Duodenal mucosa (tissue), 2 donors: Measurements from ENCODE around the gene PIK3AP1.

Source experiments
- H3K27ac ChIP-seq: one replicate; pipeline ENCODE4 v1.7.0; 2013; ENCODE audit warnings: low read depth, low read length
- H3K27me3 ChIP-seq, 2 donors: one replicate each; pipeline ENCODE4 v1.7.0; 2013; ENCODE audit warnings: low read length in 2 of 2, control low read depth in 1 of 2; ENCODE audit not compliant: insufficient read depth in 2 of 2, control insufficient read depth in 1 of 2
- H3K36me3 ChIP-seq, 2 donors: one replicate each; pipeline ENCODE4 v1.7.0; 2013; ENCODE audit warnings: low read length in 2 of 2, control low read depth in 1 of 2; ENCODE audit not compliant: insufficient read depth in 2 of 2, control insufficient read depth in 1 of 2
- H3K4me1 ChIP-seq, 2 donors: one replicate each; pipeline ENCODE4 v1.7.0; 2013; ENCODE audit warnings: low read length in 2 of 2, control low read depth in 1 of 2; ENCODE audit not compliant: insufficient read depth in 2 of 2, control insufficient read depth in 1 of 2
- H3K4me3 ChIP-seq, 2 donors: one replicate each; pipeline ENCODE4 v1.7.0; 2013; ENCODE audit warnings: low read length in 2 of 2, low read depth in 1 of 2
- H3K9ac ChIP-seq, 2 donors: one replicate each; pipeline ENCODE4 v1.7.0; 2013; ENCODE audit warnings: low read length in 2 of 2, low read depth in 1 of 2
- H3K9me3 ChIP-seq, 2 donors: one replicate each; pipeline ENCODE4 v1.7.0; 2013; ENCODE audit warnings: low read length in 2 of 2, control low read depth in 1 of 2; ENCODE audit not compliant: control insufficient read depth in 1 of 2

Gene PIK3AP1, protein sequence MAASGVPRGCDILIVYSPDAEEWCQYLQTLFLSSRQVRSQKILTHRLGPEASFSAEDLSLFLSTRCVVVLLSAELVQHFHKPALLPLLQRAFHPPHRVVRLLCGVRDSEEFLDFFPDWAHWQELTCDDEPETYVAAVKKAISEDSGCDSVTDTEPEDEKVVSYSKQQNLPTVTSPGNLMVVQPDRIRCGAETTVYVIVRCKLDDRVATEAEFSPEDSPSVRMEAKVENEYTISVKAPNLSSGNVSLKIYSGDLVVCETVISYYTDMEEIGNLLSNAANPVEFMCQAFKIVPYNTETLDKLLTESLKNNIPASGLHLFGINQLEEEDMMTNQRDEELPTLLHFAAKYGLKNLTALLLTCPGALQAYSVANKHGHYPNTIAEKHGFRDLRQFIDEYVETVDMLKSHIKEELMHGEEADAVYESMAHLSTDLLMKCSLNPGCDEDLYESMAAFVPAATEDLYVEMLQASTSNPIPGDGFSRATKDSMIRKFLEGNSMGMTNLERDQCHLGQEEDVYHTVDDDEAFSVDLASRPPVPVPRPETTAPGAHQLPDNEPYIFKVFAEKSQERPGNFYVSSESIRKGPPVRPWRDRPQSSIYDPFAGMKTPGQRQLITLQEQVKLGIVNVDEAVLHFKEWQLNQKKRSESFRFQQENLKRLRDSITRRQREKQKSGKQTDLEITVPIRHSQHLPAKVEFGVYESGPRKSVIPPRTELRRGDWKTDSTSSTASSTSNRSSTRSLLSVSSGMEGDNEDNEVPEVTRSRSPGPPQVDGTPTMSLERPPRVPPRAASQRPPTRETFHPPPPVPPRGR

DNA sequence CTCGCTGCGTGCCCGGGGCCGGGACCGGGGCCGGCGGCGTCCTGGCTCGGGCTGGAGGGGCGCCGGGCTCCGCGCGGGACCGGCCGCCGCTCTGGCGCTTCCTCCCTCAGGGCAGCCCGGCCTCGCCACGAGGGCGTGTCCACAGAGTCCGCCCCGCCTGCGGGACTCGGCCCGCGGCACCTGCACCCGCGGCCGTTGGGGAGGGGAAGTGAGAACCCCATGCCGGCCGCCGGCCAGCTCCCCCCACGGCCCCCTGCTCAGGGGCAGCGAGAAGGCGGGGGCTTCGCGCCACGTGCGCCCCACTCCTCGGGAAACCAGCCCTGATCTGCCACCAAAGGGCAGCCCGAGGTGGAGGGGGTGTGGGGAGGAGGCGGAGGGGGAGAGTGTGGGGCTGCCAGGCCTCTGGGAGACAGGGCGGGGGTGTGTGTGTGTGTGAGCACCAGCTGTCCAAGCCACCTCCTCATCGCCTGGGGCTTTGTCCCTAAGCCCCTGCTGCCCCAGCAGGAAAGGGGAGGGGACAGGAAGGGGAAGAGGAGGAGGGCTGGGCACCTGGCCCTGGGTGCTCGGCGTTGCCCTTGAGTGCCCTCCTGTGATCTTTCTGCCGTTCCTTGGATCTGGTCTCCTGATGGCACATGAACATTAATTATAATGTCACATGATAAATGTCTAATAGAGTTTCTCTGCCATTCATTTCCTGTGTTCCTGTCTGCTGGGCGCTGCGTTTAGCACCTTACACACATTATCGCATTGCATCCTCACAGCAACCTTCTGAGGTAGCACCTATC is at the start of gene PIK3AP1:
Gene PIK3AP1 (minus strand): TSS at position 93 of the 785 bp plus-strand sequence. CDS start 120 bp downstream, outside the sequence.
- Histone ChIP-seq H3K27ac (no peak within 1 kb of the TSS), H3K9ac (peak within 1 kb of the TSS; percentile 66 to 76), H3K9me3 (no peaks in the 10 kb centered on the region), H3K4me1 (peaks cover 12 to 21% of the 10 kb centered on the region in 2 donors), H3K36me3 (no peaks in the 10 kb centered on the region), H3K4me3 (peak within 1 kb of the TSS; percentile 80), H3K27me3 (no peaks in the 10 kb centered on the region)

DNA sequence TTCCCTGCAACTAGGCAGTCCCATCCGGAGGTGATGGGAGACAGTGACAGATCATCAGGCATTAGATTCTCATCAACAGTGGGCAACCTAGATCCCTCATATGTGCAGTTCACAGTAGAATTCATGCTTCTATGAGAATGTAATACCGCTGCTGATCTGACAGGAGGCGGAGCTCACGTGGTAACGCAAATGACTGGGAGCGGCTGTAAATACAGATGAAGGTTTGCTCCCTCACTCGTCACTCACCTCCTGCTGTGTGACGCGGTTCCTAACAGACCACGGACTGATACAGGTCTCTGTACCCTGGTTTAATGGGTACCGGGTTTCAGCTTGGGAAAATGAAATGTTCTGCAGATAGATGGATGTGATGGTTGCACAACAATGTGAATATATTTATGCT is 47.8 kb upstream of the PIK3AP1 start:
- Histone ChIP-seq H3K27me3 (no peaks in the 10 kb centered on the region), H3K9ac (no peak overlapping the region), H3K9me3 (peaks cover 9 to 11% of the 10 kb centered on the region in 2 donors), H3K4me3 (no peak overlapping the region), H3K4me1 (peaks cover 6 to 7% of the 10 kb centered on the region in 2 donors), H3K36me3 (no peaks in the 10 kb centered on the region), H3K27ac (no peak overlapping the region)

DNA sequence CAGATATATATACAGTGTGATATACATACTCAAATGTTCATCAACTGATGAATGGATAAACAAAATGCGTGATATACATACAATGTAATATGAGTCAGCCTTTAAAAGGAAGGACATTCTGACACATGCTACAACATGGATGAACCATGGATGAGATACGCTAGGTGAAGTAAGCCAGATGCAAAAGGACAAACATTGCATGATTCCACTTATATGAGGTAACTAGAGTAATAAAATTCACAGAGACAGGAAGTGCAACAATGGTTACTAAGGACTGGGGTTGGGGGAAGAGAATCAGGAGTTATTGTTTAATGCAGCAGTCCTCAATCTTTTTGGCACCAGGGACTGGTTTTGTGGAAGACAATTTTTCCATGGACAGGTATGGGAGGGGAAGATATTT is 47.3 kb upstream of the PIK3AP1 start:
- peaks cover 6 to 7% of the 10 kb centered on the region in 2 donors for H3K4me1 ChIP-seq
- no peaks in the 10 kb centered on the region for H3K27me3 ChIP-seq
- no peak overlapping the region for H3K27ac ChIP-seq
- H3K9ac ChIP-seq, result no peak overlapping the region
- peaks cover 7 to 9% of the 10 kb centered on the region in 2 donors for H3K9me3 ChIP-seq
- no peaks in the 10 kb centered on the region for H3K36me3 ChIP-seq
- H3K4me3 ChIP-seq, result no peak overlapping the region

DNA sequence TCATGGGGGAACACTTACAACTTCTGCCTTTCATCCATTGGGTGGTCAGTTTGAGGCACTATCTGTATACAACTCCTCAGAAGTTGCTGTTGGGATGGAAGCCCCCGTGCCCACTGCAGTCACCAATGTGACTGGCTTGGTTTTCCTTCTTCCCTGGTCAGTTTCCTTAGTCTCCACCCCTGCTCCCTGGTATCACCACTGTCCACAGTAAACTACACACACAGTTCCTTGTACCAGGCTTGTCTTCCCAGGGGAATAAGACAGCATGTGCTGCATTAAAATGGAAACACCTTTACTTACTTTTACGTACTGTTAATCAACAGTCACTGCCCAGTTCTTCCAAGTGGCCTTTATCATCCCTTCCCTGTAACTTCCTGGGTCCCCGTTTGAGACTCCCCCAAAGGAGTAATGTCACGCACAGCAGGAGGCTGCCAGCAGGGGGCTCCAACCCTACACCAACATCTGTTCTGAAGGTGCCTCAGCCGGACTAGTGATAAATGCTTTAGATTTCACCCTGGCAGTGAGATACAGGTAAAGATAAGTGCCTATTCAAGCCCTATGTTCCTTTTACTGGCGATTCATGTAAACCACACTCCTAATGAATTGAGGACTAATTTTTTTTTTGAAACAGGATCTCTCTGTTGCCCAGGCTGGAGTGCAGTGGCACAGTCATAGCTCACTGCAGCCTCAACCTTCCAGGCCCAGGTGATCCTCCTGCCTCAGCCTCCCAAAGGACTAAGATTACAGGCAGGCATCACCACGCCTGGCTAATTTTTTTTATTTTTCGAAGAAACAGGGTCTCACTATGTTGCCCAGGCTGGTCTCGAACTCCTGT is 45.3 kb upstream of the PIK3AP1 start:
- H3K9ac ChIP-seq, result no peak overlapping the region
- H3K4me1 ChIP-seq, result peaks cover 6 to 7% of the 10 kb centered on the region in 2 donors
- no peaks in the 10 kb centered on the region for H3K36me3 ChIP-seq
- H3K27ac ChIP-seq, result no peak overlapping the region
- H3K9me3 ChIP-seq, result no peaks in the 10 kb centered on the region
- H3K4me3 ChIP-seq, result no peak overlapping the region
- no peaks in the 10 kb centered on the region for H3K27me3 ChIP-seq

DNA sequence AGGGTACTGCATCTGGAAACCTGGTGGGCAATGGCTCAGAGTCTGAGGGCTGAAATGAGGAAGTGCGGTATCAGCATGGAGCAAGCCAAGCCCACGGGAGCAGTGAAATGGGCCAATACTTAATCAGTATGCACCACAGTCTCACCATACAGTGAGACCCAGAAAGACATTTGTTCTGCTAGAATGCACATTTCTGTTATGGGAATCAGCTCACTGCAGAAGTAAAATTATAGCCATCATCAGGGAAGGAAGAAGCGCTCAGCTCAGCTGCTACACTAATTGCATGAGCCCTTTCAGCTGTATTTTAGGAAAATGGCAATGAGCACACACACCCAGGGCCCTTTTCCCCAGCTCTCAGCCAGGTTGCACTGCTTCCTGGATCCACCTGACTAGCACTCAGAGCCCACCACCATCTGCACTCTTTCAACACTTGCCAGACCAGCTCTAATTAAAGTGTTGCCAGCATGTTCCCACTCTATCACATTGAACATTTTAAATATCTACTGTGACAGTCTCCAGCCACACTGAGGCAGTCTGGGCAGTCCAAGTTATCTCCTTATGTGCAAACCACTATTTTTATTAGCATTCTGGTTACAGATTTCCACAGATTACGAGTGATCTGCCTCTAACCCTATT is 44.2 kb upstream of the PIK3AP1 start:
- no peaks in the 10 kb centered on the region for H3K9me3 ChIP-seq
- H3K4me3 ChIP-seq, result no peak overlapping the region
- no peak overlapping the region for H3K27ac ChIP-seq
- peaks cover 6 to 7% of the 10 kb centered on the region in 2 donors for H3K4me1 ChIP-seq
- no peaks in the 10 kb centered on the region for H3K36me3 ChIP-seq
- H3K9ac ChIP-seq, result no peak overlapping the region
- no peaks in the 10 kb centered on the region for H3K27me3 ChIP-seq

DNA sequence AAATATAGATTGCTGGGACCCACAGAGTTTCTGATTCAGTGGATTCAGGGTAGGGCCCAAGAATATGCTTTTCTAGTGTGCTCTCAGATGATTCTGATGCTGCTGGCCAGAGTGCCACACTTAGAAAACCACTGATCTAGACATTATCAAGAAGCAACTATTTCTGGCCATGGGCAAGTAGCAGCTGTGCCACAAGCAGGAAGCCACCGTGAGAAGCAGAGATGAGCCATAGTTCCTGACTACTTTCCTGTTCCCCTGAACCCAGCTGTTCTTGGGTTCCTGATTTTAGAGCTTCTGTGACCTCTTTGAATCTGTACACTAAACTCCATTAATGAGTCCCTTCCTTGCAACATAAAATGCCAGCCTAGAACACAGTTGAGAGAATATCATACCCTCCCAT is 38.1 kb upstream of the PIK3AP1 start:
- Histone ChIP-seq H3K9ac (no peak overlapping the region), H3K27me3 (no peaks in the 10 kb centered on the region), H3K27ac (no peak overlapping the region), H3K9me3 (no peaks in the 10 kb centered on the region), H3K4me3 (no peak overlapping the region), H3K36me3 (no peaks in the 10 kb centered on the region), H3K4me1 (peaks cover 0 to 5% of the 10 kb centered on the region in 2 donors)

DNA sequence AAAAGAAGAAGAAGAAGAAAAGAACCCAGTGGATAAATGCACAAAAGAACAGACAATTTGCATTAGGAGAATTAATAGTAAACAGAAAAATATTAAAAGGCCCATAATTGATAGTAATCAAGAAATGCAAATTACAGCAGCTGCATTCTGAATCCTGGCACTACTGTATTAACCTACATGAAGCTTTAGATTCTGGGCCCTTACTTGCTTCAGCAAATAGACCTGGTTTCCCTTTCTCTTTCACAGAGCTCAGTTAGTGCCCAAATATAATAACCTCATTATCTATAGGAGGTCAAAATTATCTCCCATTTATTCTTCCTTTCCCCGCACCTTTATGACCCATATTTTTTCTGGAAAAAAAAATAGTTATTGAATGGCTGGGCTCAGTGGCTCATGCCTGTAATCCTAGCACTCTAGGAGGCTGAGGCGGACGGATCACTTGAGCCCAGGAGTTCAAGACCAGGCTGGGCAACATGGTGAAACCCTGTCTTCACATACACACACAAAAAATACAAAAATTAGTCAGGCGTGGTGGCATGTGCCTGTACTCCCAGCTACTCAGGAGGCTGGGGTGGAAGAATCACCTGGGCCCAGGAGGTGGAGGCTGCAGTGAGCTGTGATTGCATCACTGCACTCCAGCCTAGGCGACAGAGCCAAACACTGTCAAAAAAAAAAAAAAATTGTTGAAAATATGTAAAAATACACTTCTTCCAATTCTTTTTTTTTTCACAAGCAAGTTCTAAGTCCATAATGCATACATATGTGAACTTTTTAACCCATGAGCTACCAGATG is 36.0 kb upstream of the PIK3AP1 start:
- Histone ChIP-seq H3K27ac (no peak overlapping the region), H3K9me3 (no peaks in the 10 kb centered on the region), H3K9ac (no peak overlapping the region), H3K4me1 (peaks cover 0 to 5% of the 10 kb centered on the region in 2 donors), H3K36me3 (no peaks in the 10 kb centered on the region), H3K27me3 (no peaks in the 10 kb centered on the region), H3K4me3 (no peak overlapping the region)

DNA sequence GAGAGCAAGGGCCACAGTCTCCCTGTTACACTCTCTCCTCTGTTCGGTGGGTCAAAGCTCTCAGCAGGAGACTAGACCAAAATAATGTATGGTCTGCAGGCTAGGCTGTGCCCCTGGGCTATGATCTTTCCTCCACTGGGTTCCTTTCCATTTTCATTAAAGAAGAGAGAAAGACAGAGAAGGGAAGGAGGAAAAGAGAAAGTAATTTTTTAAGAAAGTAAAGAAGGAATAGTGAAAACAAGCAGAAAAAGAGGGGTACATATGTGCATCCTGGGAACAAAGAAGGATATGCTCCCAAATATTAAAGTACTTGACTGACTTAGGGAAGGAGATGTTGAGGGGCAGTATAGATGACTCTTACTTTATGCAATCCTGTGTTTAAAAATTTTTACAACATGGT is 33.6 kb upstream of the PIK3AP1 start:
- H3K36me3 ChIP-seq, result no peaks in the 10 kb centered on the region
- no peak overlapping the region for H3K9ac ChIP-seq
- no peaks in the 10 kb centered on the region for H3K9me3 ChIP-seq
- H3K4me1 ChIP-seq, result peaks cover 0 to 5% of the 10 kb centered on the region in 2 donors
- H3K27ac ChIP-seq, result no peak overlapping the region
- H3K27me3 ChIP-seq, result no peaks in the 10 kb centered on the region
- no peak overlapping the region for H3K4me3 ChIP-seq
